HG03280 (cell line): ENCODE measurements around the gene PUM2.
"Not testable (repeated sequence)": the region's sequence is repeated elsewhere in the genome, so short reads cannot be mapped to it uniquely, and the experiment has no call there.

Experiments
- ATAC-seq: cut with Tn5 transposase; IDR thresholded peaks from one replicate; pipeline ENCODE4 v1.9.1; 2021; ENCODE audit warnings: mild to moderate bottlenecking, moderate library complexity; ENCODE audit not compliant: unreplicated experiment

The PUM2 gene

GRCh38 chr2:20294231-20294630, 56.4 kb downstream of the PUM2 start:
- no peak for ATAC-seq

GRCh38 chr2:20292984-20293383, 57.7 kb downstream of the PUM2 start:
- ATAC-seq, result no peak

DNA sequence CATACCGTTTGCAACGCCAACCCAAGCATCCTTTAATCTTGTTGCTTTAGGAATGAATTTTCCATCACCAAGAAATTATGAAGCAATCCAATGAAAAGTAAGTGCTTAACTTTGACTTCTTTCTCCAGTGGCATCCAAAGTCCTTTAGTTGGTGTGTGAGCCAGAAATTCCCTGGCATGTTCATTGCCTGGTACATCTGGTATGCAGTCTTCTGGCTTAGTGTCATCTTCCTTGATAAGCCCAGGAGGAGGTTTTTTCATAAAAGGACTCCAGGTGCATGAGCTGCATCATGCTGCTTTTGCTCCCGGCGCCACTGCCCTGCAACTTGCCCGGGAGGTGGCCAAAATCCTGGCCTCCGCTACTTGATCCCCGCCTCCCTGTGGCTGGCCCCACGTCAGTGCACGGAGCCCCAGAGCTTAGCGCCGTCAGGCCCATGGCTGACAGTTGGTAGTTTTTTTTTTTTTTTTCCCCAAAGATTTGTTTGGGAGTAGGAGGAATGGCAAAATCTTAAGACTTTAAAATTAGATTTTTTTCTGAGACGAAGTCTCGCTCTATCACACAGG, 58.7 kb downstream of the PUM2 start:
- ATAC-seq, result no peak

DNA sequence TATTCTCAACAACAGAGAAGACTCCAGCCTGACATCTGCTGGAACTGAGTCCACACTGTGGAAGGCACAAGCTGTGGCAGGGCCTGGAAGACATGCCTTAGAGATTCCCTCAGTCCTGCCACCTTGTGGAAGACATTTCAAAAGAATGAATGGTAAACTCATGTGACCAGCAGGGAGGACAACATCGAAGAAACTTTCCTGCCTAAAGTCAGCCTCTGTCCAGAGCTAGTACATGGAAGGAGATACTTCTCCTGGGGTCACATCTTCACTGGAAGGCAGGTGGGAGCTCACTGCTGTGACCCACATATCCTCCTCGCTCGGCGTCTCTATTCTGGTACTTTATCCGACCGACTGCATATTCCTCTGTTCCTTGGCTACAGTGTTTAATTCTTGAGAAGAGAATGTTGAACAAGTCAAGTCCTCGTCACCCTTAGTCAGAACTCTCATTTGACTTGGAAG, 59.5 kb downstream of the PUM2 start:
- peak; percentile 63 for ATAC-seq

- ATAC-seq, result no peak
Measured at GRCh38 chr2:20288642-20289340, 61.9 kb downstream of the PUM2 start.

DNA sequence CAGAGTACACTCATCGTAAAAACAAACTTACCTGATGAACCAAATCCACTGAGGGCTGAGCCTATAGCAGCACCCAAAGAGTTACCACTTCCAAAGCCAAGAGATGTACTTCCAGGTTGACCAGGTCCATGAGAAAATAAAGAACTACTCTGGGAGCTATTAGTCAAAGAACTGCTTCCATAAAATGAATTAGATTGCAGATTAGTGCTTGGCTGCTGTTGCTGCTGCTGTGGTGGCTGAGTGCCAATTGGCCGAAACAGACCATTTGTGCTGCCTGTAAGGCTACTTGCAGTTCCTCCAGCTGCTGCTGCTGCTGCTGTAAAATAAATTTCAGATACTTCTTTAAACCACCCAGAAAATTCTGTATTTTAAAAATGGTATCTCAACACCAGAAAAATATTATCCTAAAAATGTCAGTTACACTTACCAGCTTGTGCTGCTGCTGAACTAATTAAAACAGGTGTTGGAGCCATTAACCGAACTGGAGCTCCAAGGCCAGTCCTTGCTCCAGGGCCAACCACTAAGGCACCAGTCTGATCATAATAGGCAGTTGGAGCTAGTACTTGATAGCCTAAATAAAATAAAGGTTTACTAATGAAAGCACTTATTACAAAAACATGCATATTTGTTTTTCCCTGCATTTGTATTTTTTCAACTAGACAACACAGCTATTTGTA, 67.6 kb downstream of the PUM2 start:
- no peak for ATAC-seq

GRCh38 chr2:20281876-20282275, 68.8 kb downstream of the PUM2 start:
- ATAC-seq, result no peak

- no peak for ATAC-seq
Measured at GRCh38 chr2:20273042-20273441, 77.6 kb downstream of the PUM2 start.

GRCh38 chr2:20268317-20268716, 82.3 kb downstream of the PUM2 start:
- ATAC-seq, result not testable (repeated sequence)

GRCh38 chr2:20267529-20267928, 83.1 kb downstream of the PUM2 start:
- ATAC-seq, result no peak

DNA sequence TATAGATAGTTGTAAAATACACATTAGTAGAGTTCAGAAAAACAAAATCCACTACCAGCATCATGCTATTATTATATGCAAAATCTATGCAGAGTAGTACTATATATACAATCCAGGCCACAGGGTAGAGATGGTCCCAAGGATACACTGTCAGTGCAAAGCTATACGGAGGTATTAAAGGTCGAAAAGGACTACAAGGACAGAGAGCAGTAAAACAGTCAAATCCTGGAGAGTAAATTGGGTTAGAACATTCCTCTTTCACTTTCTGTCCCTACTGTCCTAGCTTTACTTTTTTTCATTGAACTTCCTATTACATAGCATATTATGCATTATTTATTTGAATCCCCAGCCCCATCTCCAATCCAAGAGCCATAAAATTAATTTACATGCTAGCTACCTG, 86.0 kb downstream of the PUM2 start:
- no peak for ATAC-seq

DNA sequence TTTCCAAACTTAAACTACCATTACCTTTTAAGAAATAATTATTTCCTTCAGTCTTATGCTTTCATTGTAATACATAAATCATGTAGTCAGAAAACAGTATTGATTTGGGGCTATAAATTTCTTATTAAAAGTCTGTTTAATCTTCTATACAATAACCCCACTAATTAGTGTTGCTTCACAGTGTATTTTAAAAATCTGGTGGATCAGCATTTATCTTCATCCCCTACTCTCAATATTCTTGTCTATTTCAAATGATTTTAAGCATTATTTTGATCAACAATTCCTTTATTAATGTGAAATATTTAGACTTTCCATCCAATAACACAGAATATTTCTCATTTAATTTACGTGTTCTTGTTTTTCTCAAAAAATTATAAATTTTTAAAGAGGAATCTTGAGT, 93.2 kb downstream of the PUM2 start:
- ATAC-seq, result no peak

GRCh38 chr2:20254731-20255130, 95.9 kb downstream of the PUM2 start:
- no peak for ATAC-seq

DNA sequence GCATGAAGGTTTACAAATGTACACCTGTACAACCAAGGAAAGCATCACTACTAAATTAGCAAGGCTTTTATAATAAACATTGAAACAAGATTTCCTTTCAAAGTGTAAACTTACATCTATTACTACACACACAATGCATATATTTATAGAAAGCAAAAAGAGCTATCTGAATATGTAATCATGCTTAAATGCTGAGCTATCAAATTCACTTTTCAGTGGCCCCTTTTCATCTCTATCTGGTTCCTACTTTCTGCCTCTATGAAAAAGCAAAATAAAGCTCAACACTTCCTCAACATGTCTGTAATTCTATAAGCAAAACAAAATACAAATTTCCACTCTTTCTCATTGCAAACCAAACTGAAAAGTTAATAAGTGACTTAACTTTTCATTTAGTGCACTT, 100.2 kb downstream of the PUM2 start:
- ATAC-seq, result no peak

- no peak for ATAC-seq
Measured at GRCh38 chr2:20249170-20249569, 101.5 kb downstream of the PUM2 start.

GRCh38 chr2:20247084-20247483, 103.6 kb downstream of the PUM2 start:
- no peak for ATAC-seq

DNA sequence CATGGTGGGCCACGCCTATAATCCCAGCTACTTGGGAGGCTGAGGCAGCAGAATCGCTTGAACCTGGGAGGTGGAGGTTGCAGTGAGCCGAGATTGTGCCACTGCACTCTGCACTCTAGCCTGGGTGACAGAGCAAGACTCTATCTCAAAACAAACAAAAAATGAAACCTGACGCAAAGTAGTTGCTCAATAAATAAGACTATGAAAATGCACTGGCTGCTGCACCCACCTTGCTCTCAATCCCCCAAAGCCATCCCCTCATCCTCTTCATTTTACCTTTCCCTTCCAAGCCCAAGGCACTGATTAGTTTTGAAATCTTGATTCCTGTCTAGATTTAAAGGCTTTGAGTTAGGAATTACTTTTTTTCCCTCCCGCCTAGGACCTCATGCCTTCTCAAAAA, 107.0 kb downstream of the PUM2 start:
- ATAC-seq, result not testable (repeated sequence)

DNA sequence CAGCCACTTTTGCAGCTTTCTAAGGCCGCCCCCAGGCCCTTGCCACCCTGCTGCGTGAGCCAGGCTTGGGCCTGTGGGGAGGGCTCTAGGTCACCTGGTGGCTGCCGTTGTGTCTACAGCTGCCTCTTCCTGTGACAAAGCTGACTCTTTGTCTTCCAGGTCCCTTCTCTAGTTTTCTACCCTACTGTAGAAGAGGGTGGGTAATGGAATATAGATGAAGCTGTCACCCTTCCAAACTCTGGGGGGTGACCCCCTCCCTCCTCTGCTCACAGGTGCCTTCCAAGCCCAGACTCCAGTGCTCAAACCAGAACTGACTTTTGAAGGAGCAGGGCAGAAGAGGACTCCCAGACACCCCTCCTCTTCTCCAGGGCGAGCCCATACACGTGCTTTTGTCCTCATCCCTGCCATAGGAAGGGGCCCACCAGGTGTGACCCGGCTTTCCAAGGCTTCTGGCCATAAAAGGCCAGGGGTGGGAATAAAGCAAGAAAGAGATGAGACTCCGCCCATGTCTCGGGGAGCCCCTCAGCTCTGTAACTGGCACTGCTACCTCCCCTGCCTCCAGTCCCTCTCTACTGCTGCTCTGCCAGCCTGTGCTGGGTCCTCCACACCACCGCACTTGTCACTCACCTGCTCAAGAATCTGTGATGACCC, 107.8 kb downstream of the PUM2 start:
- no peak for ATAC-seq

GRCh38 chr2:20241973-20242726, 108.5 kb downstream of the PUM2 start:
- no peak for ATAC-seq

- not testable (repeated sequence) for ATAC-seq
Measured at GRCh38 chr2:20240291-20240690, 110.4 kb downstream of the PUM2 start.

DNA sequence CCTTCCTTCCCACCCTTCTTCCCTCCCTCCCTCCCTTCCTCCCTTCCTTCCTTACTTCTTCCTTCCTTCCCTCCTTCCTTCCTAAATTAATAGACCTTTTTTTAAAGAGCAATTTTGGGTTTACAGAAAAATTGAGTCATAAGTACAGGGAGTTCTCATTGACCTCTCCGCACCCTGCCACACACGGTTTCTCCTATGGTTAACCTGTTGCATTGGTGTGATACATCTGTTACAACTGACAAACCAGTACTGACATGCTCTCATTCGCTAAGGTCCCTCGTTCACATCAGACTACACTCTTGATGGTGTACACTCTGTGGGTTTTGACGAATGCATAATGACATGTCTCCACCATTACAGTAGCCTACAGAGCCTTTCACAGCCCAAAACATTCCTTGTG, 114.1 kb downstream of the PUM2 start:
- ATAC-seq, result no peak
